ENCODE results near the gene IQCN.
A peak's percentile ranks its signal among the peaks of the same experiment; 100 is the strongest.

The IQCN gene, protein sequence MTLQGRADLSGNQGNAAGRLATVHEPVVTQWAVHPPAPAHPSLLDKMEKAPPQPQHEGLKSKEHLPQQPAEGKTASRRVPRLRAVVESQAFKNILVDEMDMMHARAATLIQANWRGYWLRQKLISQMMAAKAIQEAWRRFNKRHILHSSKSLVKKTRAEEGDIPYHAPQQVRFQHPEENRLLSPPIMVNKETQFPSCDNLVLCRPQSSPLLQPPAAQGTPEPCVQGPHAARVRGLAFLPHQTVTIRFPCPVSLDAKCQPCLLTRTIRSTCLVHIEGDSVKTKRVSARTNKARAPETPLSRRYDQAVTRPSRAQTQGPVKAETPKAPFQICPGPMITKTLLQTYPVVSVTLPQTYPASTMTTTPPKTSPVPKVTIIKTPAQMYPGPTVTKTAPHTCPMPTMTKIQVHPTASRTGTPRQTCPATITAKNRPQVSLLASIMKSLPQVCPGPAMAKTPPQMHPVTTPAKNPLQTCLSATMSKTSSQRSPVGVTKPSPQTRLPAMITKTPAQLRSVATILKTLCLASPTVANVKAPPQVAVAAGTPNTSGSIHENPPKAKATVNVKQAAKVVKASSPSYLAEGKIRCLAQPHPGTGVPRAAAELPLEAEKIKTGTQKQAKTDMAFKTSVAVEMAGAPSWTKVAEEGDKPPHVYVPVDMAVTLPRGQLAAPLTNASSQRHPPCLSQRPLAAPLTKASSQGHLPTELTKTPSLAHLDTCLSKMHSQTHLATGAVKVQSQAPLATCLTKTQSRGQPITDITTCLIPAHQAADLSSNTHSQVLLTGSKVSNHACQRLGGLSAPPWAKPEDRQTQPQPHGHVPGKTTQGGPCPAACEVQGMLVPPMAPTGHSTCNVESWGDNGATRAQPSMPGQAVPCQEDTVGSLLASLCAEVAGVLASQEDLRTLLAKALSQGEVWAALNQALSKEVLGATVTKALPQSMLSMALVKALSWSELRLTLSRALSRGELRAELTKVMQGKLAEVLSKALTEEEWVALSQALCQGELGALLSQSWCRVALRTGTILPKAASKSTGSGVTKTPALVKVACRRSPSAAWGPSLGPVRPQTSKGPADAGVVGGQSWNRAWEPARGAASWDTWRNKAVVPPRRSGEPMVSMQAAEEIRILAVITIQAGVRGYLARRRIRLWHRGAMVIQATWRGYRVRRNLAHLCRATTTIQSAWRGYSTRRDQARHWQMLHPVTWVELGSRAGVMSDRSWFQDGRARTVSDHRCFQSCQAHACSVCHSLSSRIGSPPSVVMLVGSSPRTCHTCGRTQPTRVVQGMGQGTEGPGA (N-terminal part only)

DNA sequence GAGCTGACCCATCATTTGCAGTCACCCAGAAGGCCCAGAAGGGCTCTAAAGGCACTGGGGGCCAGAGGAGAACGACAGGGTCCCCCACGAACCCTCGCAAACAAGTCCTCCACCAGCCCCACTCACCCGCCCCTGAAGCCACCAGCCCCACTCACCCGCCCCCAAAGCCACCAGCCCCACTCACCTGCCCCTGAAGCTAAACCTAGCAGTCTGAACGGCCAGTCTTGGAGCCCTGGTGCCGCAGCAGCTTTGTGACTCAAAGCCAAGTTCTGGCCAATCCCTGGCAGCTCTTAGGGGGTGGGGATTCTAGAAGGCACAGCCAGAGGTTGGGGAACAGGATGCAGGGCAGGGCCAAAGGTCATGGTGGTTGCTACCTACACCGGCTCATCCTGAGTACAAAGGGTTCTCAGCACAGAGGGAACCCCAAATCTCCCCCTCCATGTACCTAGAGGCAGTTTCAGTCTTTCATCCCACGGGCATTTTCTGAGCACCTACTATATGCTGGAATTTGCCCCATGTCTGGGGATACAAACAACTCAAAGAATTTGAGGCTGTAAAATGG is at the start of gene IQCN:
Gene IQCN (minus strand): TSS at position 234 of the 562 bp plus-strand sequence. CDS start 4,974 bp downstream, outside the sequence.
- no peak for DNase-seq

DNA sequence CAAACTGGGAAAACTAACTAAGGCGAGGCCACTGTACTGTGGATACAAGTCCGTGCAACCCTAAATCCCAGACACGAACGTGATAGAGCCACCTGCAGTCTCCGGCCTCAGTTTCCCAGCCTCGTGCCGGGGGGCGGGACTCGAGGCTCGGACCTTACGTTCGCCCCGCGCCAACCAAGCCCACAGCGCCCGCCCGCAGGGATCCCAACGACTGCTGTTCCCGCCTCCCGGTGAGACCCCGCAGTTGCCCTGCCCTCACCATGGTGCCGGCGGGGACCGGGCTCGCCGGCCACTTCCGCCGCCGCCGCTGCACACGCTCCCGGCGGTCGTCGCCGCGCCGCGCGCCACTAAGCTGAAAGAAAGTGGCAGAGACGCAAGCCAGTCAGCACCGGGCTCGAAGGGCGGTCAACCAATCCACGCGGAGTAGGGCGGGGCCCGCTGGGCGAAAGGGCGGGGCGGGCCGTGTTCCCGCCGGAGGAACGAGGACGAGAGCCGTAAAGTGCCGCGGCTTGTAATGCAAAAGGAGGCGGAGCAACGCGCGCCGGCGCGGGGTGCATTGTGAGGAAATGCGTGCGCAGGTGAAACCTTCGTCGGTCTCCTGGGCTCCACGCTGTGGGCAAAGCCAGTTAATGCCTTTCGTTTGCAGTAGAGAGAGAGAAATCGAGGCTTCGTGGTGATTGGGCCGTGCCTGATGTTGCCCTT is 48.7 kb upstream of the IQCN start, which contains the start of gene LSM4:
Gene LSM4 (minus strand): TSS at position 318 of the 702 bp plus-strand sequence. CDS start 56 bp downstream, at position 262.
- peak; percentile 95 to 96 for DNase-seq

DNA sequence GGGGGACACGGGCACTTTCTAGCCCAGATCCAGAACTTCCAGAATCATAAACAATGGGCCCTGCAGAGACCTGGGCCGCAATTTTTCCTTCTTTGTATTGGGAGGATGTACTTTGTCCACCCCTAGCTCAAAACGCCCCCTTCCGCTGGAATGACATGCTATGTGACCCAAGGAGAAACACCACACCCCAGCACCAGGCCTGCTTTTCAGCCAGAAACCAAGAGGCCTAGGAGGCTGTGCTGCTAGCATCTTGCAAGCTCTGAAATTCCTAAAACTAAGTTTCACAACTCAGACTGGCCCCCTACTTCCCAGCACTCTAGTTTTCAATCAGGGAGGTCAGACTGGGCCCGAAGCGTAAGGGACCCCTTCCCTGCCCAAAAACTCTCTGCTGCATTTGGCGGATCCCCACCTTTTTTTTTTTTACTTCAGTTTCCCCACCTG is 48.1 kb upstream of the IQCN start:
- DNase-seq = peak in 1 of 2 donors; percentile 10

DNA sequence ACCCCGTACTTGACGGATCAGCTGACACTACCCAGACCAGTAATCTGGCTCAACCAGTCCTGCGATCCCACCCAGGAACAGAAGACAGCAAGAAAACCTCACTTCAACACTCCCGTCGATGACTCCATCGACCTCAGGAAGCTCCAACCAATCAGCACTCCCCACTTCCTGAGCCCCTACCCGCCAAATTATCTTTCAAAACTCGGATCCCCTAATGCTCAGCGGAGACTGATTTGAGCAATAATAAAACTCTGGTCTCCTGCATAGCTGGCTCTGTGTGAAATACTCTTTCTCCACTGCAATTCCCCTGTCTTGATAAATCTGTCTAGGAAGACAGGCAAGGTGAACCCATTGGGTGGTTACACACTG is 47.5 kb upstream of the IQCN start:
- no peak for DNase-seq

DNA sequence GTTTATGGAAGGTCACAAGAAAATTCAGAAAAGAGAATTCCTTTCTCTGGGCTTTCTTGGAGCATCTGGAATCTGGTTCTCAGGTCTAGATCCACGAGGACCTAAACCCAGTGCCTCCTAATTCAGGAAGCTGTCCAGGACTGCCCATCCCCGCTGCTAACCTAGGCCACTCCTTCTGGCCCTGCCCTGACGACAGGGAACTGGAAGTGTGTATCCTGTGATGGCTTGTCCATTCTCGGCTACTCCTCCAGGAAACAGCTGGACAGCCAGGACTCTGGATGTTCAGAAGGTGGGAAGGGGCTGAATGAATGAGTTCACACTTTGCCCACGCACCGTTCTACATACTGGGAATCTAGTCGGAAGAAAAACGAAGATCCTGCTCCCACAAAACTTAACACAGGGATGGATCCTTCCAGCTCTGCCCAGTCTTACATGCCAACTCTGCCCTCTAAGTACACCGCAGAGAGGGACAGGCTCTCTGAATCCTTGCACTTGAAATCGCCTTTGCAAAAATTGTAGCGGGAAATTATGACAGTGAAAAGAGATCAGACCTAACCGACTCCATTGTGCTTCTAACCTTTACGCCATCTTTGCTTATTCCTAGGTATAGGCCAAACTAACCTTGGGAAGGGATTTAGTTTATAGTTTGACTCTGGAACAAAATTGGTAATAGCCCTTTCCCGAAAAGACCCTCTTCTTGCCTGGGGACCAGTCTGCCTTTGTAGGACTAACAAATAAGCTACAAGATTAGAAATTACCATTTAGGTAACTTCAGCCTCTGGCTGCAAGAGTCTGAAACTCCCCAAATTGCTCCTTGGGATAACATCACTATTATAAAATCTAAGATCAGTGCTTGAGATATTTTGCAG is 46.8 kb upstream of the IQCN start:
- no peak for DNase-seq

DNA sequence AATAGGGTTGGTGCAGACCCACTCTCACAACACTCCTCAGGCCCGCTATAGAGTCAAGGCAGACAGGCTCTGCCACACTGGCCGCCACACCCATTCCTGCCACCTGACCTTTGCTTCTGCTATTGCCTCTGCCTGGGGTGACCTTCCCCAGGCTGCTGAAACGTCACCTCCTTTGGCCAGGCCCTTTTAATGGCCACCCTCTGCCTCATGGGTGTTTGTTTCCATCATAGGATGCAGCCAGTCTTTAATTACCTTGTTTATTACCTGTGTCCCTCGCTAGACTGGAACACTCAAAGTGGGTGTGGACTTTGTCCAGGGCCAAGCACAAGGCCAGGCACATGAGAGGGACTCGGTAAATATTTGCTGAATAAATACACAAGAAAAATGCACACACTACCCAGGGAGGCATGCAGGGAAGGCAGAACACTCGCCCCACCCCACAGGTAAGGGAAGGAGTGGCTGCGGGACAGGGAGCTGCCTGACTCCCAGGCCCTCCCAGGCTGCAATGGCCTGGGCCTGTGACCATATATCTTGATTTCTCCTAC is 45.4 kb upstream of the IQCN start:
- DNase-seq = no peak

DNA sequence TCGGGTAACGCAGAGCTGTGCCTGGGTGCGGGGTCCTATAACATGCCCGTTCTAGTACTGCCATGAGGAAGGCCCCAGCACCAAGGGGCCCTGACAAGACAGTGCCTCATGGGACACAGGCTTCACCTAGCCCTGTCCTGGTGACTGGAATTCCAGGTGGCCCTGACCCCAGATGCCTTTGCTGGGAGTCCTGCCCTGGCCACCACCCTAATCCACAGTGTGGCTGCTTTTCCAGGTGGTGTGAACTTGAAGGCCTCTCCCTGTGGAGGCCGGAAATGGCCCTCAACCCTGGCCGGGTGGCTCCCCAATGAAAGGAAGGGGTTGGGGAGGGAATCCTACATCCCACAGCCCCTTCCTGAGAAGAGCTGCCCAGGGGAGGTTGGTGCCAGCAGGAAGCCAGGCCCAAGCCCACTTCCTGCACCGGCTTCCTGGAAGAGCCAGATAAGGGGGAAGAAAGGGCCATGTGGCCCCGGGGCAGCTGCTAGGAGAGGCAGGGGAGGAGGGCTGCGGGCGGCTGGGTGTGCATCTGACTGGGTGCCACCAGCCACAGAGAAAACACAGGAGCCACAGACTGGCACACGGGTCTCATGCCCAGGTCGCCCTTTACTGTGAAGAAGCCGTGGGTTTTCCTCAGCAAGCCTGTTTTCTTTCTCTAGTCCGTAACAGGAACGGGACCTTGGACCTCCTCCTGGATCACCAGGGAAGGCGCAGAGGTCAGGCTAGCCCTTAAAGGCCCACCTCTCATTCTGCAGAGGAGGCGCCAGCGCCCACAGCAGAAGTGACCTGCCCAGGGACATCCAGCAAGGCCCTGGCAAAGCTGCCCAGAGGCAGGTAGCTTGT is 43.9 kb upstream of the IQCN start:
- DNase-seq = peak in 1 of 2 donors; percentile 12

DNA sequence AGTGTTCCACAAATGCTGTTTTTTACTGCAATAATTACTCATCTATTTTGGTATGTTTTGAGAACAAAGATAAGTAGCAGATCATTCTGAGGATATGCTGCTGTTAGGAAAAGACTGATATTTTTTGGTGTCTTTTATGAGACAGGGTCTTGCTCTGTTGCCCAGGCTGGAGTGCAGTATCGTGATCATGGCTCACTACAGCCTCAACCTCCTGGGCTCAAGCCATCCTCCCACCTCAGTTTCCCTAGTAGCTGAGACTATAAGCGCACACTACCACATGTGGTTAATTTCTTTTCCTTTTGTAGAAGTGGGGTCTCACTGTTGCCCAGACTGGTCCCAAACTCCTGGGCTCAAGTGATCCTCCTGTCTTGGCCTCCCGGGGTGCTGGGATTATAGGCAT is 39.1 kb upstream of the IQCN start:
- no peak for DNase-seq

DNA sequence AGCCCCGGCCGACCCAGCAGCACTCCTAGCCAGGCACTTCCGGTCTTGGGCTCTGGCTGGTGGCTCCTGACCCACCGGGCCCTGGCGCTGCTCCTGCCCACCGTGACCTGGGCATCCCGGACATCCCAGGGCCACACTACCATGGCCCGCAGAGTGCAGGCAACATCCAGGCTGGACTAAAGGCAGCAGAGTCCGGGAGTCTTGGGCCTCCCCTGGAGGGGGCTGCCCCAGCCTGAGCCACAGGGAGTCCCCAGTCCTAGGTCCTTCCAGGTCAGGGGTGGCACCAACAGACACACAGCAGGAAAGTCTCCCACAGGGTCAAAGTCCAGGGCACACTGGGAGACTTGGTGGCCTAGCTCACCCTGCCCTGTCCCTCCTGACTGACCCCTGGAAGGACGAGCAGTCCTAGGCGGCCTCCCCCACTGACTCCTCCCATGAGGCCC is 37.9 kb upstream of the IQCN start:
- no peak for DNase-seq

DNA sequence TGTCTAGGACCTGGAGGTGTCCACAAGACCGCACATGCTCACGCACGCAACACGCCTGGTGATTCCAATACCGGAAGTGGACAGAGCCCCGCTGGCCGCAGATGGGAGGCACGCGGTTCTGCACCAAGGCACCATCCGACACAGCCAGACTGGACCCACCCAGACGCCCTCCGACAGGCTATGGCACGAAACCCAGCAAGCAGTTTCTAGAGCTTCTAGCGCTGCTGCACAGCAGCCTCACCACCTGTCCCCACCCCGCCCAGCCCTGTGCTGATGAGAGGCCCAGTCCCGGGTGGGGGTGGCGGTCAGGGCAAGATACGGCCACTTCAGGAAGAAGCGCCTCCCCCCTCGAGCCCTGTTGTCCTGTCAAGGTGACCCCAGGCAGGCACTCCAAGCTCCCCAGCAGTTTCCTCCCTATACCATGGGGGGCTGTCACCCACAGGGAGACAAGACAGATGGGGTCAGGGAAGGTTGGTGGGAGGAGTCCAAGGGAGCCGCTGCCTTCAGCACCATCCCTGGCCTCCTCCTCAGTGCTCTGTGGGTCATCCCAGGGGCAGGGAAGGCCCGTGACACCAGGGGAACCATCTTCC is 37.3 kb upstream of the IQCN start:
- no peak for DNase-seq

DNA sequence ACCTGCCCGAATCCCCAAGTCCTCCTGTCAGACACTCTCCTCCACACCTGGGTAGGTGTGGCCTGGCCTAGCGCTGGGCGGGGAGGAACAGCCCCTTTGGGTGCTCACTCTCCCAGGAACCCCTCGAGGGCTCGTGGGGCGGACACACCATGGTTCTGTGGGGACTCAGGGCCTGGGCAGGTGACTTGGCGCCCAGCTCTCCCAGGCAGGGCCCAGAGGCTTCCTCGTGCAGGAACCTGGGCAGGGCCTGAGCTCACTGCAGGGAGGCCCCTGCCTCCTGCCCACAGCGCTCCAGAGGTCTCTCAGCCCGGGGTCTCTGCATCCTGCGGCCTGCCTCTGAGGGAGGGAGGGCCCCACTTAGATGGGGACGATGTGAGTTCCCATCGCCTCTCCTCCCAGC is 36.7 kb upstream of the IQCN start:
- DNase-seq = no peak

DNA sequence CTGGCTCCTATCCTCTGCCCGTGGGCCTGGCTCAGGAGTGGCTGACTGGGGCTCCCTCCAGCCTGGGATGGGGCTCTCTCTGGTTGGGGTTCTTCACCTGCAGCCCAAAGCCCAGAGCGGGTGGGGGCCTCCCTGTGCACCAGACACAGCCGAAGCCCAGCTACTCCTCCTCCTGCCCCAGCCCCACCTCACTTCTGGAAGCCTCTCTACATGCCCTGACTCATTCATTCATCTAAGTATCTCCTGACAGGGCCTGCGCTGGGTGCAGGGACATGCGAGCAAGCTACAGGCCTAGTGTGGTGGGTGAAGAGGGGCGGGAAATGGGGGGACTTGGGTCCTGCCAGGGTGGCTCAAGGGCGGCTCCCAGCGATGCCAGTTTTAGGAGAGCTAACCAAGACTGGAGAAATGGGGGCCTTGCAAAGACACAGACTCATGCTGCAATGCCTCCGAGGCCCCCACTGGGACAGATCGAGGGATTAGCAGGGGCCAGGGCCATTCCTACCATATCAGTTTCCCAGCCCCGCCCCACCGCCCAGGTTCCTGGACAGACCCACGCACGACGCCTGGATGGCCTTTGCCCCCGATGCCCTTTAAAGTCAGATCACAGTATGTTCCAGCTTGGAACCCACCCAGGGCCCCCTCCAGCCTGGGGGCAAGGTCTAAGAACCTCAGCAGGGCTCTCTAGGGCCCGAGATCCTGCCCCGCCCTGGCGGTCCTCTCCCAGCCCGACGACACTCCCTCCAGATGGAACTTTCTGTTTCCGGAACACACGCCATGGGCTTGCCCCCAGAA is 36.1 kb upstream of the IQCN start:
- no peak for DNase-seq

DNA sequence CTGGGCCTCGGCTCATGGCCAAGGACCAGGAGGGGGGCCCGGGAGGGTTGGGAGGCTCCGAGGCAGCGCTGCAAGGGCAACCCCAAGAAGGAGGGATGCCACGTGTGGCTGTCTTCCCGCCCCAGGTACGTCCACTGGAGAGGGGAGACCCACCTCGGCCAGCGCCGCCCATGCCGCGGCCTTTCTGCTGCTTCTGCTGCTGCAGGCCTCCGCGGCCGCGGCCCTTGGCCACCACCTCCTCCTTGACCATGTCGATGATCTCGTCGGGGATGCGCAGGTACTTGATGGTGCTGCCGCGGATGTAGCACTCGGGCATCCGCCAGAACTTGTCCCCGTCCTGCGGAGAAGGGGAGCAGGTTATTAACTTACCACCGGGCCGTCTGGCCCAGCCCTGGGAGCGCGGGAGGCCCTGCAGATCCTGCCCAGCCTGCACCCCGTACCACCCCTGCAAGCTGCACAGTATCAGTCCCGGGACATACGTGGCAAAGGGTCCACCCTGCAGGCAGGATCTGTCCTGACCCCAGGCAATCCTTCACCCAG is 35.3 kb upstream of the IQCN start:
- no peak for DNase-seq

DNA sequence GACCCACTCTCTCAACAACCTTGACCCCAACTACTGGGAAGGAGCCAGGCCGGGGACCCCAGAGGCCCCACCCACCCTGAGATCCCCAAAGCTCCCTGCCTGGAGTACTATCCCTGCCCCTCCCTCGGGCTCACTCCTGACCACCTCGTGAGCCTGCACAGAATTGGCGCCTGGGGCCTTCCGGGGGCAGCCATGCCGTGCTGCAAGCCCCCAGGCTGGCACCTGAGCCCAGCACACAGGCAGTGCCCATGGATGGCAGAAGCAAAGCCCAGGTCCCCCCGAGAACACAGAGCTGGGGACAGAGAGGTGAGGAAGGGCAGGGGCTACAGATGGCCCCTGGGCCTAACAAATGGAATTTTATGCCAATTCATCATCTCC is 34.7 kb upstream of the IQCN start:
- DNase-seq = no peak

DNA sequence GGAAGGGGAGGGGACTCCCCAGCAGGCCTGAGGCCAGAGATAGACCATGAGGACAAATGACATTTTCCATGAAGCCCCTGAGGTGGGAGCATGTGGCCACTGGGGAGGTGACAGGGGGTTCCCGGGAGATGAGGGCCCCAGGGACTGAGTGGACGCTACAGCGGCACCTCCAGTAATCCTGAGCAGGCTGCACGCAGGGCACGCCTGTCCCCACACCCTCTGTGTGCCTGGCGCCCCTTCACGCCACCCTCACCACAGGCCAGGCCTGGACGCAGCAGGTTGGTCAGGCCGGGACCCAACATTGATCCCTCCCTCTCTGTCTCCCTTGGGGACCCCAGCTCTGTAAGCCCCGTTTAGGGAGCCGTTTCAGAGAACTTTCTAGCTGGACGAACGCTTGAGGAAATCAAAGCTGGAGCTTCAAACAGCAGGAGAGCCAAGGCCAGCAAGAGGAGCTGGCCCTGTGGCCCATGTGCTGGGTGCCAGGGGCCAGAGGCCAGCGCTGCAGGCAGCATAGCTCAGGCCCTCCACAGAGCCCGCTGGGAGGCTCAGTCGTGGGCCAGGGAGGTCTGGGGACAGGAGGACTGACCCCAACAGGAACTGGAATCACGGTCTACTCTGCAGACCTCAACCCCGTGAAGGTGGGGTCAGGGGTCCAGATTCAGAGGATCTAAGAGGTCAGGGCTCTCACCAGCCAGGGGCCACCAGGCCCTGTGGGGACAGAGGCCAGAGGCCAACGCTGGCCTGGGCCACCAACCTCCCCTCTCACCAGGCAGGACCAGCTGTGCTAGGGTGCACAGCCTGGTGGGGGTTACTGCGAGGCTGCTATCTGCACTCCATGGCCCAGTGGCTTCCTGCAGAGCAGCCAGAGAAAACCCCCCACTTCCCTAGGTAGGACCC is 34.0 kb upstream of the IQCN start:
- no peak for DNase-seq

DNA sequence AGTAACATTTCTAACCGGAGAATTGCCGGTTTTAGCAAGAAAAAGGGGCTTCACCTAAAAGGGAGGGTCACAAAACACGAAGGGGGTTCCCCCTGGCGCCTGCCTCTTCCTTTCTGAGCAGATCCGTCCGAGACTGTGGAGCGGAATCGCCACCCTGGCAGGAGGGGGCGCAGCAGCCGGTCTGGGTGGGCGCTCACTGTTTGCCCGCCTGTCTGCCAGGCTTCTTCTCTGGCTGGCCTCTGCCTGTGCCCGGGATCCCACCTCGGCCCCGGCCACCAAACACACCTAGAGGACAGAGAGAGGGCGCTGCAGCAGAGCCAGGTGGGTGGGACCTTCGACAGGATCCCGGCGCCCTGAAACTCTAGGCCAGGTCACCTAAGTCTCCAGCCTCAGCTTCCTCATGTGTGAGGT is 33.0 kb upstream of the IQCN start:
- no peak for DNase-seq

DNA sequence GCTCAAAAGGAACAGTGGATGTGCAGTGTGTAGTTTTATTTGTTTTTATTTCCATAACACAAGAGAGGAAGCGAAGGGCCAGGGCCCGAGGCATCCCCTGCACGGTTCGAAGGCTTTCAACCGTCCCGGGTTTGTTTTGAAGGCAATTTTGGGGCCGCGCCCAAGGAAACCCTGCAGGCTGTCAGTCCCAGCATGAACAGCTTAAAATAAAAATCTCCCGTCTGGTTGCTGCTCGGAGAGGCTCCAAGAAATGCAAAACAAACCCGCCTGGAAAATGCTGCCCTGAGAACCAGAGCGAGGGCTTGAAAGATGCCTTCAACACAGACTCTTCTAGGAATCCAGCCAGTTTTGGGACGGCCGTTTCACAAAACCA is 32.6 kb upstream of the IQCN start:
- DNase-seq = peak in 1 of 2 donors; percentile 43
